Measurements from ENCODE around the gene CCDC187.

DNA sequence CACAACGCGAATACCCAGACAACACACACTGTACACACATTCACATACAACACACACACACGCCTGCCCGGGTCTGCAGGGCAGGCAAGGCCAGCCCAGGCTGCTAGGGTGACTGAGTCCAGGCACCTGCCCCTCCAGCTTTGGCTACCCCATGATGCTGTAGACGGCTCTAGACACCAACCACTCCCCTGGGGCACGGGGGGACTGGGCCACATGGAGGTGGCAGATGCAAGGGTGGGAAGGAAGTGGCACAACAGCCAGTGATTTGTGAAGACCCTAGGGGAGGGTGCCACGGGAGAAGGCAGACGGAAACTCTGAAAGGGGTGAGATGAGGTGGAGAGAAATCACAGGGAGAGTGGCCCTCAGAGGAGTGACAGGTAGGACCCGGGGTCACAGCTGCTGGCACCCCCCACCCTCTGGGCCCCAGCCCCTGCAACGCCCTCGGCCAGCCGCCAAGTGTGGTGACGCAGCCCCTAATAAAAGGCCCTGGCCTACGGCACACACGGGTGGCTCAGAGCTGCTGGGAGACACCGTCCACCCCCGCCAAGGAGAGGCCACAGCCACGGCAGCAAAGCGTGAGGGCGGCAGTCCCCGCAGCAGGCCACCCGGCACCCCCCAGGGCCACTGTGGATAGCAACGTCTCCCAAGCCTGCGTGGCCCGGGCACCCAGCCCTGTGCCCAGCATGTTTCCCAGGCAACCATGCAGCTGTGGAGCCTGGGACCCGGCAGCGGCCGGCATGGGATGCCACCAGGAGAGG is 6.6 kb upstream of the CCDC187 start:
- TF ChIP-seq TAF1 (IDR thresholded peaks at IDR 0.05; ENCODE audit: borderline replicate concordance, insufficient read depth, low read length), result no peak
- TF ChIP-seq, protein P1, sequence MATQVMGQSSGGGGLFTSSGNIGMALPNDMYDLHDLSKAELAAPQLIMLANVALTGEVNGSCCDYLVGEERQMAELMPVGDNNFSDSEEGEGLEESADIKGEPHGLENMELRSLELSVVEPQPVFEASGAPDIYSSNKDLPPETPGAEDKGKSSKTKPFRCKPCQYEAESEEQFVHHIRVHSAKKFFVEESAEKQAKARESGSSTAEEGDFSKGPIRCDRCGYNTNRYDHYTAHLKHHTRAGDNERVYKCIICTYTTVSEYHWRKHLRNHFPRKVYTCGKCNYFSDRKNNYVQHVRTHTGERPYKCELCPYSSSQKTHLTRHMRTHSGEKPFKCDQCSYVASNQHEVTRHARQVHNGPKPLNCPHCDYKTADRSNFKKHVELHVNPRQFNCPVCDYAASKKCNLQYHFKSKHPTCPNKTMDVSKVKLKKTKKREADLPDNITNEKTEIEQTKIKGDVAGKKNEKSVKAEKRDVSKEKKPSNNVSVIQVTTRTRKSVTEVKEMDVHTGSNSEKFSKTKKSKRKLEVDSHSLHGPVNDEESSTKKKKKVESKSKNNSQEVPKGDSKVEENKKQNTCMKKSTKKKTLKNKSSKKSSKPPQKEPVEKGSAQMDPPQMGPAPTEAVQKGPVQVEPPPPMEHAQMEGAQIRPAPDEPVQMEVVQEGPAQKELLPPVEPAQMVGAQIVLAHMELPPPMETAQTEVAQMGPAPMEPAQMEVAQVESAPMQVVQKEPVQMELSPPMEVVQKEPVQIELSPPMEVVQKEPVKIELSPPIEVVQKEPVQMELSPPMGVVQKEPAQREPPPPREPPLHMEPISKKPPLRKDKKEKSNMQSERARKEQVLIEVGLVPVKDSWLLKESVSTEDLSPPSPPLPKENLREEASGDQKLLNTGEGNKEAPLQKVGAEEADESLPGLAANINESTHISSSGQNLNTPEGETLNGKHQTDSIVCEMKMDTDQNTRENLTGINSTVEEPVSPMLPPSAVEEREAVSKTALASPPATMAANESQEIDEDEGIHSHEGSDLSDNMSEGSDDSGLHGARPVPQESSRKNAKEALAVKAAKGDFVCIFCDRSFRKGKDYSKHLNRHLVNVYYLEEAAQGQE (IDR thresholded peaks at IDR 0.05; ENCODE audit: insufficient read depth in 1 of 2, low read depth in 2 of 2, low read length in 2 of 2), result no peak
- no peak for TF ChIP-seq POLR2AphosphoS5 (IDR thresholded peaks at IDR 0.05; ENCODE audit: low read depth, low read length)
- no peak for TF ChIP-seq FOXP2 (optimal IDR thresholded peaks at IDR 0.05; ENCODE audit: borderline replicate concordance, extremely low read depth, extremely low read length, insufficient read depth)

Data from PFSK-1 (cell line).